Measurements from ENCODE around the gene CRACDL.
A peak's percentile ranks its signal among the peaks of the same experiment; 100 is the strongest.

Gene CRACDL

DNA sequence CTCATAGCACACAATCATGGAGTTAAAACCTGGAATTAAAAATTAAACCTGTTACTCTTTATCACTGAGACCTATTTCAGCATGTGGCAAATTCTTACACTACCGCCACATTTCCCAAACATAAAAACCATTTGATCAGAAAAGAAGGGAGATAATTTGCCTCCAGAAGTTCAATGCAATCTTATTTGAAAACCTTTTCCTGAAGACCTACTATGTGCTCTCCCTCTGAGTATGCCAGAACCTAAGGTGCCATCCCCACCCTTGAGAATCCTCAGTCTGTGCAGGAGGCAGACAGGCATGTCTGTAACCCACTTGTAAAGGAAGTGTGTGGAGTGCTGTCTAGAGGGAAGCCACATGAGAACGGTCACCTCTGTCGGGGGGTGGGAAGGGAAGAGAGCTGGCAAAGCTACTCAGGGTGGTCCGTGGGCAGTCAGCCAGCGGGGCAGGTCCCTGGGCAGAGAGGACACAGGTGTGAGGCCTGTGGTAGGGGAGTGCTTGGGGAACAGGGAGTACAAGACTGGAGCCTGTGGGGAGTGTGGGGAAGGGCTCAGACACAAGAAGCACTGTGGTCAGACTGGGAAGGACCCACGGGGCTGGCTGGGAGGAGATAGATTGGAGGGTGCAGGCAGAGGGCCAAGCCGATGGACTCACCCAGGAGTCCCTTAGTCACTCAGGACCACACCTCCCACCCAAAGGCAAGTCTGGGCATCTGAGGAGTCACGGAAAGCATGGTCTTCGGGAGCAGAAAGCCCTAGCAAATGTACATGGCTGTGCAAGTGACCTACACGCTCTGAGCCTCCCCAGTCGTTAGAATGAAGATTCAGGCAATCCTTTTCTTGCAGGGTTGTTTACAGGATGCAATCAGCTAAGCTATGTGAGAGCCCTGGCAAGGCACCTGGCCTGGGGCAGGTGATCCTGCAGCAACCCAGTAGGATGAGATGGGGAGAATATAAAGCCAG lies 22.8 kb downstream of the CRACDL start:
- Mint-ChIP-seq H3K9me3 (no peaks in the 10 kb centered on the region), H3K4me3 (no peak overlapping the region), H3K27me3 (peaks cover 3% of the 10 kb centered on the region), H3K36me3 (no peaks in the 10 kb centered on the region), H3K27ac (no peak overlapping the region), H3K4me1 (peaks cover 20% of the 10 kb centered on the region)

DNA sequence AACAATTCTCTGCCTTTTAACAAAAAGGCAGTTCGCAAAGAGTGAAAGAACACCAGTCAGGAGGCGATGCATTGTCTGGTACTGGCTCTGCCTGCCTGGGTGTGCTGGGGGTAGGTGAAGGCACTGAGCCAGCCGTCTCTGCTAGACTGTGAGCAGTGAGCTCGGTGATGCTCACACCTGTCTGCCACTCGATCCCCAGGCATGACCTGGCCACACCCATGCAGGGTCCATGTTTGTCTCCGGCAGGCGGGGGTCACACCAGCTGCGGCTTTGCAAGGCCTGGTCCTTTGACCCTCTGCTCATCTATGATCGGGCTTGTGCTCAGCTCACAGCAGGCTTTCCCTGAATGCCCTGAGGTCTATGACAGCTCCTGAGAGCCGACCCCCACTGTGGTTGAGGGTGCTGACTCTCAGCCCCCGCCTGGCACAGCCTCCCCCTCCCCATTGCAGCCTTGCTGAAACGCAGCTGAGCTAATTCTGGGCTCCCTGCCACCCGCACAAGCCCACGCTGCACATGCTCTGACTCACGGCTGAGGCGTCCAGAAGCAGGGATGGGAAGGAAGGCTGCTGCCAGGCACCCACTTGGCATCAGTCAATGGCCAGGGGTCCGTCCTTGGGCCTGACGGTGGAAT lies 23.7 kb downstream of the CRACDL start:
- Mint-ChIP-seq H3K4me1 (peaks cover 20% of the 10 kb centered on the region), H3K36me3 (no peaks in the 10 kb centered on the region), H3K4me3 (no peak overlapping the region), H3K27ac (no peak overlapping the region), H3K27me3 (peaks cover 3% of the 10 kb centered on the region), H3K9me3 (no peaks in the 10 kb centered on the region)

DNA sequence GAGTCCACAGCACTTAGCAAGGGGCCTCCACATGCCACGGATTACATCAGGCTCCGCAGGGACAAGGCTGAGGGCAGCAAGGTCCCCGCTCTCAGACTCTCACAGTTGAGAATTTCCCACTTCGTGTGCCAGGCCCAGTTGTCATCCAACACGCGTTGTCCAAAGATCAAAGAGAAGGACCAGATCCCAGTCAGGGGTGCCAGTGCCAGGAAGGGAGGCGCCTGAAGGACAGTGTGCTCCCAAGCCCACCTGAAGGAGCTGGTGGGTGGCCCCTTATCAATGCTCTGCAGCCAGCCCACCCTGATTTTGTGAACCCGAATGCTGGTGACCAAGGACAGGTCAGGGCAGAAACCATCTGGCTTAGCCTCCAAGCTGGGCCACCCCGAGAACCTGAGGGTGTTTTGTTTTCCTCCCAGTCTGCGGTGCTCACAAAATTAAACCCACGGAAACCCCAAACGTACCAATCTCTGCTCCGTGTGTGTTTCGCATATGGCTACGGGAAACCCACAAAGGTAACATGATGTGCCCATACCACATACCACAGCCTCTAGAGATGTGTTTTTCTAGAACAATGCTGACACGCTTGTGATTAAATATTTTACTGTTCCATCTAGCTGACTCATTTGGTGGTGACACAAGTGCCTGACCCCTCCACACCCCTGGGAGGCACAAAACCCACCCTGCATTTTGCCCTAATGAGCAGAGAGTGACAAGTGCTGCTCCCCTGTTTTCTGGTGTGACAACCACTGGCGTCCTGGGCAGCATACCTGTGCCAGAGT lies 24.5 kb downstream of the CRACDL start:
- H3K4me3 Mint-ChIP-seq, result no peak overlapping the region
- peaks cover 3% of the 10 kb centered on the region for H3K27me3 Mint-ChIP-seq
- no peak overlapping the region for H3K27ac Mint-ChIP-seq
- no peaks in the 10 kb centered on the region for H3K36me3 Mint-ChIP-seq
- no peaks in the 10 kb centered on the region for H3K9me3 Mint-ChIP-seq
- peaks cover 20% of the 10 kb centered on the region for H3K4me1 Mint-ChIP-seq

DNA sequence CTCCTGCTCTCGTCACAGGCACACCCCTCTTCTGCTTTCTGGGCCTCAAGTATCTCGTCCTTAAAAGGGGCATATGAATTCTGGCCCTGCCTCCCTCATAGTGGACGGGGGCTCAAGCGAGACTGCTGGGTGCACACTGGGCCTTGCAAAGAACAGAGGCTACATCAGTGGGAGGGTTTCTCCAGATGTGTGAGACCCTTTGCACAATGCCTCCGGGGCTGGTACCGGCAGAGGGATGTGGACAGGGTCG lies 25.0 kb downstream of the CRACDL start:
- Mint-ChIP-seq H3K27ac (no peak overlapping the region), H3K9me3 (no peaks in the 10 kb centered on the region), H3K36me3 (no peaks in the 10 kb centered on the region), H3K27me3 (peaks cover 3% of the 10 kb centered on the region), H3K4me1 (peaks cover 20% of the 10 kb centered on the region), H3K4me3 (no peak overlapping the region)

DNA sequence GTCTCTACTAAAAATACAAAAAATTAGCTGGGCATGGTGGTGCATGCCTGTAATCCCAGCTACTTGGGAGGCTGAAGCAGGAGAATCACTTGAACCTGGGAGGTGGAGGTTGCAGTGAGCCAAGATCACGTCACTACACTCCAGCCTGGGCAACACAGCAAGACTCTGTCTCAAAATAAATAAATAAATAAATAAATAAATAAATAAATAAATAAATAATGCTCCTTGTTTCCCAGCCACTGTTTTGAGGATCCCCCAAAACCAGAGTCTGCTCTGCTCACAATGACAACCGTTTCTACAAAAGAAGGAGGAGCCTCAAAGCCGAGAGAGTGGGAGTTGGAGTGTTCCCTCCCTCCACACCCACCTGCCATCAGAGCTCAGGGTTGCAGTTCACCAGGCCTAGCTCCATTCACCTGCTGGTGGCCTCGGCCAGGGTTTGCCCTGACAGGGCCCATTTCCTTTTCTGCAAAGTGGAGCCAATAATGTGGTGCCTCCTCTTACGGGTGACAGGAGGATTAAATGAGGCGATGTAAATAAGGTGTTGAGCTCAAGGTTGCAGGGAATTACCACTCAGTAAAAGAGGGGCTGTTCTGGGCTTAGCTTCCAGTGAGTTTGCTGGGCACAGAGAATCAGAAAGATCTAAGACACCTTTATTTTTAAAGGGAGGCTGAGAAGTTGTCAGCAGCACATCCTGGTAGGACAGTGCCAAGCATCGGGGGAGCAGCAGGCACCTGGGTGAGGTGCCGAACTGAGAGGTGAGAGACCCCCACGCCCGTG lies 25.5 kb downstream of the CRACDL start:
- Mint-ChIP-seq H3K27me3 (peaks cover 3% of the 10 kb centered on the region), H3K4me3 (no peak overlapping the region), H3K4me1 (peaks cover 20% of the 10 kb centered on the region), H3K27ac (no peak overlapping the region), H3K9me3 (no peaks in the 10 kb centered on the region), H3K36me3 (no peaks in the 10 kb centered on the region)

DNA sequence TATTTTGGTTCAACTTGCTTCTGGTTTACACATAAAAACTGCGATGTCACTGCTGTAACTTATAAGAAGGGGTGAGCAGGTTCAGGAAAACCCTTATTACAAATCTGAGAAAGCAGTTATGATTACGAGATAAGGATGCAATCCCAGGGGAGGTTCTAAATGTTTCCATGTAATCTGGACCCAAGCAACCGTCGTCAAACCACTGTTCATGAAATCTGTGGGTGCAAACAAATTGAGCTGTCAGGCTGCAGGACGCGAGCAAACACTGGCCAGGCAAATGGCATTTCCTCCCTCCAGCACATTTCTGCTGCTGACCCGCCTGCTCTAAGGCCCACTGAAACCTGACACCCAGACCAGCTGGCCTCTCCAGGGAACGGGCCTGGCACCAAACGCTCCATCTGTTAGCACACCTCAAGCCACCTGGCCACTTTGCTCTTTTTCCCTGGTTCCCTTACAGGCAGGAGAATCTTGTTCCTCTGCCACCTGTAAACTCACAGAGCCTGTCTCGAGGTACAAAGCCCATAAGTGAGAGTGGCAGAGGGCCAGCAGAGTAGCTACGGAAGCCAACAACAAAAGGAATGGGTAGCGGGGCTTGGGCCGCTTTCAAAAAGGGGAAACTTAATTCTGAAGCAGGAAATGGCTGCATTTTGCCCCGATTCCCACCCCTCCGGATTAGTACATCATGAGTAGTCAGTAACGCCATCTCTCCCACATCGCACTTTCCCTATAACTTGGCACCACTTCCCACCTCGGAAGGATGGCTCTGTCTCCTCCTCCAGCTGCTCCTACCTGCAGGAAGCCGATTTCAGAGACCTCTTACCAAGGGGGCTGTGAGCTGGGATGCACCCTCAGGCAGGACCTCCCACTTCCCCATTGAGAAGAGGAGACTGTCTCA lies 26.5 kb downstream of the CRACDL start:
- Mint-ChIP-seq H3K27me3 (peaks cover 3% of the 10 kb centered on the region), H3K27ac (no peak overlapping the region), H3K4me1 (peaks cover 20% of the 10 kb centered on the region)

DNA sequence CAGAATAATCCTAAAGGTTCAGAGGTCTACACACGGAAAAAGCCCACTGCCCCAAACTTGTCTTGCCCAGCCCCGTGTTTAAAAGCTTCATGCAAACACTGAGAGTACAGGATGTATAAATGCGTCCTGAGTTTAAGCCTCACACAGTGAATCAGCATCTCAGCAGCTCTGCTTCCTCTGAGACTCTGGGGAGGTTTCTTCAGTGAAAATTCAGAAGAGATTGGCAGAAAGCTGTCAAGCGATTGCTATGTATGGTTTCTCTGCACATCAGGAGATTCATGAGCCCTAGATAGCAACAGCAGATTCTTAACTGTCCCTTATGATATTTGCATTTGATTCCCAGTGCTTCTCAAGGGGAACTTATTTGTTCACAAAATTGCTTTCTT lies 27.1 kb downstream of the CRACDL start:
- no peaks in the 10 kb centered on the region for H3K36me3 Mint-ChIP-seq
- no peak overlapping the region for H3K27ac Mint-ChIP-seq
- peaks cover 3% of the 10 kb centered on the region for H3K27me3 Mint-ChIP-seq
- H3K9me3 Mint-ChIP-seq, result no peaks in the 10 kb centered on the region
- H3K4me3 Mint-ChIP-seq, result peak overlapping the region; percentile 4
- H3K4me1 Mint-ChIP-seq, result peaks cover 20% of the 10 kb centered on the region

More for the DNA sequence above, 26.5 kb downstream of the CRACDL start:
- H3K4me3 Mint-ChIP-seq, result peak overlapping the region; percentile 4
- H3K9me3 Mint-ChIP-seq, result no peaks in the 10 kb centered on the region
- no peaks in the 10 kb centered on the region for H3K36me3 Mint-ChIP-seq

DNA sequence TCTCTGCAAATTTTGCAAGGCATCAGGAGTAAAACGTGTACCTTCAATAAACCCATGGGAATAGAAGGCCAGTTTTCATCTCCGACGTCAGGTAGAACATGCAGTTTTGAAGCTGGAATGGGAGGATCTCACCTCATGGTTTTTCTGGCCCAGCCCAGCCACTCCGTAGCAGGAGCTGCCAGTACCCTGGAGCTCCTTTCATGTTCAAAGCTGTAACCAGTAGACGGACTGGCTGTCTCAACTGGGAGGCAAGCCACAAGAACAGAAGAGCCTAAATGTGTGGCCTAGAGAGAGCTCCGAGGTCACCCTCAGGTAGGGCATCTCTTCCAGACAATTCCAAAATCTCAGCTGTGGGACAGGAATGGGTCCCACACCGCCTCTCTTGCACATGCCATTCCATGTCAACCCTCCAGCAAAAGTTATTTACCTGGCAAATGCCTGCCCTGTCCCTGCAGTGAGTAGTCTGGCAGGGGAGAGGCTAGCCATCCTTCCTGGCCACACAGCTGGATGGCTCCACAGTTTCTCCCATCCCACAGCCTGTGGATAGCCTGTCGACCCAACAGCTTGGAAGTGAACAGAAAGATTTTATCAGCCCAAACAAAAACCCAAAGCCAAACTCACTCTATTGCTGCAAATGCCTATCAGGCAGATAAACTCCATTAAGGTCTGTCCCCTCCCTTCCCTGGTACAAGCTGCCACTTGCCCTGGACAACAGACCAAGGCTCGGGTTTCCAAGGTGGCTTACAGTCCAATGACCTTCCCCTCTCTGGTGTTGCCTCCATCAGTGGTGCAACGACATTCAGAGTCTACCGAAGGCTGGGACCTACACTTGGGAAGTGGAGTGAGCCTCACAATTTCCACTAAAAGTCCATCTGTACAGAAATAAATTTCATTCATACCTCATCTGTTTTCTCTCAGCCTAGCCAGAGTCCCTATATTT lies 27.8 kb downstream of the CRACDL start:
- Mint-ChIP-seq H3K4me1 (peaks cover 20% of the 10 kb centered on the region), H3K36me3 (no peaks in the 10 kb centered on the region), H3K4me3 (no peak overlapping the region), H3K27ac (no peak overlapping the region), H3K27me3 (peaks cover 2% of the 10 kb centered on the region), H3K9me3 (no peaks in the 10 kb centered on the region)

DNA sequence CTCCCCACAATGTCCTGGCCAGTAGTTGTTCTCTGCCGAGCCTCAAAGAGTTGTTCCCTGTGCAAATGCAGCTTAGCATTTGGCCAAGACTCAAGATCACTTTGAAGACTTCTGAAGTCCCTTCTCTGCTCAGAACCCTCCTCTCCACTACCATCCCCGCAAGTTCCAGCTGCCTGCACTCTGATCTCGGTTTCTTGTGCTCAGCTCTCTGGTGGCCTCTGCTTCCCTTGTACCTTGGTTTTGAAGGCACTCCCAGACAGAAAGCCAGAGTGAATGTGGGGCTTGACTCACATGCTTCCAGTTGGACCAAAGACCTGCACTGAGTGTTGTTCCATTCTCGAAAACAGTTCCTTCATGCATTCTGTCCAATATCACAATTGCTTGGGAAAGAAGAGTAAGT lies 28.6 kb downstream of the CRACDL start:
- Mint-ChIP-seq H3K4me3 (no peak overlapping the region), H3K4me1 (peaks cover 20% of the 10 kb centered on the region), H3K27ac (no peak overlapping the region), H3K36me3 (no peaks in the 10 kb centered on the region), H3K27me3 (no peaks in the 10 kb centered on the region), H3K9me3 (no peaks in the 10 kb centered on the region)

DNA sequence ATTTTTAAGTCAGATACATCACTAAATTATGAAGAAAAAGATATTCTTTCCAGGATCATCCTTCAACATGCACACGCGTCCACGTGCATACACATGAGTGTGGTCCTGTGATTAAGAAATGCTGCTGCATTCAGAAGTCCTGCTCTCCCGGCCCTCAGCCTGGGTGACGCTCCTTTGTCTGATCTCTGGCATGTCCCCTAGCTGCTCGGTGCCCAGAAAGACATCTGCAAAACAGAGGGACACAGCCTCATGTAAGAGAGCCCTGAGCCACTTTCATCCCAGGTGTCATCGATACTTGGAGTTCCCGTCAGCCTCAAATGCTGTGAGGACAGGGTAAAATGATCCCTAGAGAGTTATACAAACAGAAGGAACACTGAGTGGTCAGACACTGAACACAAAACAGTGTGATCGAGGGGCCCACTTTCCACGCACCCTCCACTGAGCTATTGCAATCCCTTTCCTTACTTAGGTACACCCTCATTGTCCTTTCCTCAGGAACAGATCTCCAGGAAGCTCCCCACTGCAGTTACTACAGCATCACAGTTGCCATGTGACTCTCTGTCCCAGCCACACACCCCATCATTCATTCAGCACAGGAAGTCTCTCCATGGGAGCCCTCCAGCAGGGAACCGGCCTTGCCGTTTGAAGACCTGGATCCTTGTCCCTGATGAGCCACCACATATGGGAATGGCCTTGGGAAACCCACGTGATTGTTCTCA lies 32.1 kb downstream of the CRACDL start:
- no peaks in the 10 kb centered on the region for H3K36me3 Mint-ChIP-seq
- no peak overlapping the region for H3K27ac Mint-ChIP-seq
- no peaks in the 10 kb centered on the region for H3K9me3 Mint-ChIP-seq
- no peak overlapping the region for H3K4me3 Mint-ChIP-seq
- H3K27me3 Mint-ChIP-seq, result no peaks in the 10 kb centered on the region
- peaks cover 4% of the 10 kb centered on the region for H3K4me1 Mint-ChIP-seq

DNA sequence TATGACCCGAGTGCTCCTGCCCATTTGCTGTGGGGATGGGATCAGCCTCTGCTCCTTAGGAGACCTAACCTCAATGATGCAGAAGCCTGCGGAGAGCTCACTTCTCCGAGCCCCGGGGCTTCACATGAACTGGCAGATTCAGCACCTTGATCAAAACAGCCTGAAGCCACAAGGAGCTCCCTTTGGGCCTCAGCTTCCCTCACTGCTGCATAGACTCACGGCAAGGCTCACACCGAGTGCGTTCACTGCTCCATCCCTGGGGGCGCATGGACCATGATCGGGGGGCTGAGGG lies 33.0 kb downstream of the CRACDL start:
- Mint-ChIP-seq H3K27ac (no peak overlapping the region), H3K4me3 (no peak overlapping the region), H3K36me3 (no peaks in the 10 kb centered on the region), H3K9me3 (no peaks in the 10 kb centered on the region), H3K27me3 (no peaks in the 10 kb centered on the region), H3K4me1 (no peaks in the 10 kb centered on the region)

DNA sequence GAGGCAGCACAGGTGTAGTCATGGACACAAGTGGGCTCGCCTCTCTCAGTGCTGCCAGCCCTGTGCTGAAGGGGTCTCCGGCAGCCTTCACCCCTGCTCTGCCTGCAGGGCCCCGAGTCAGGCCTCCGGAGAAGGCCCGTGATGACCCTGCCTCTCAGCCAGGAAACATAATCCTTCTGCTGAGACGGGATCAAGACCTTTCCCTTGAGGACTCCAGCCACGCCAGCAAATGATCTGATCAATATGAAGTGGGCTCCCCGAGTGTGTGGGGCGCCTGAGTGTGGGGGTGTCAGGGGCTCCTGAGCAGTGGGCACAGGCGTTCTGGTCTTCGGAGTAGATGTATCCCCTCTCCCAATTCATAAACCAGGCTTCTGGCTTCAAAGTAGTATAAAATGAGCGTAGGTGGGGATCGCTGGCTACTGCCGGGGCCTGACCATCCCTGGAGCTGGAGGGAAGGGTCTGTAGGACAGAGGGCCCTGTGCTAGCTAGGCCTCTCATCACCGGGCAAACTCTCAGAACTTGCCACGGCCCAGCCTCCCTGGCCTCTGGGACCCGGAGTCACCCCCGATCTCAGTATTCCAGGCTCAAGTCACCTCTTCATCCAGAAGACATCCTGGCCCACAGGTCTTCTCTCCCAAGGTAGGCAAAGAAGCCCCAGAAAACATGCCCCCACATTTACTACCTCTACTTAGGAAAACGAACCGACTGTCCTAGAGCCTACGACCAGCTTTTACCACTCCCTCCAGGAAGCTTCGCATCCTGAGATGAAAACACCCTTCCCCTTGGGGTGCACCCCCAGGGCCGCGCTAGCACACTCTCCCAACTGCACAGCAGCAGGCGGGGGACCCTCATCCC lies 33.6 kb downstream of the CRACDL start:
- H3K27me3 Mint-ChIP-seq, result no peaks in the 10 kb centered on the region
- H3K36me3 Mint-ChIP-seq, result no peaks in the 10 kb centered on the region
- H3K27ac Mint-ChIP-seq, result no peak overlapping the region
- no peaks in the 10 kb centered on the region for H3K4me1 Mint-ChIP-seq
- H3K4me3 Mint-ChIP-seq, result no peak overlapping the region
- no peaks in the 10 kb centered on the region for H3K9me3 Mint-ChIP-seq

DNA sequence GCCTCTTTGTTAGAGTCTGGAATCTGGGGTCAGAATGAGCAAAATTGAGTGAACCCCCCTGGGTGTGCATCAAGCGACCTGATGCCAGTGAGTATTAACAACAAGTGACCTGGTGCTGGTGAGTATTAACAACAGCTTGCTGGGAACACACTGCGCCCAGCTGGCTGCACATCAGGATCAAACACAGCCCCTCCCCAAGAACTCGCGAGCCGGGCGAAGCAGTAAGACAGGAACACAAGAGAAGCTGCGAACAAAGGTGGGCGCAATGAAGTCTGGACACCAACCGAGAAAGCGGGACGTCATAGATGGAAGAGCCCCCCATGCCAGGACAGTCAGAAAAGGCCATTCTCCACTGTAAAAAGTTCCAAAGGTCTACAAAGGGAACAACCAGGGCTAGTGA lies 34.3 kb downstream of the CRACDL start:
- Mint-ChIP-seq H3K4me1 (no peaks in the 10 kb centered on the region), H3K9me3 (no peaks in the 10 kb centered on the region), H3K4me3 (no peak overlapping the region), H3K27ac (no peak overlapping the region), H3K27me3 (no peaks in the 10 kb centered on the region), H3K36me3 (no peaks in the 10 kb centered on the region)
